Karpas-422 (cell line): ENCODE measurements around the gene TEX52. TPM values are rescaled to one million over a fixed set of nuclear protein-coding genes. Genes with fewer than 3 reads are reported as not detected.

Experiments used
- DNase-seq: peaks from one replicate; pipeline ENCODE4 v3.0.0-alpha.2; 2015
- H2AFZ ChIP-seq: fragments of 200-600 bp; sonication (generic); 2 replicates; pipeline ENCODE4 v1.6.1; 2014; ENCODE audit warnings: antibody characterized with exemption, low read length, mixed read lengths
- H3K27ac ChIP-seq: fragments of 200-600 bp; sonication (generic); 2 replicates; pipeline ENCODE4 v1.5.1; 2014; ENCODE audit warnings: mild to moderate bottlenecking, low read length, moderate library complexity
- H3K27me3 ChIP-seq: fragments of 200-600 bp; sonication (generic); 2 replicates; pipeline ENCODE4 v1.6.1; 2014; ENCODE audit warnings: low read length, mixed read lengths
- H3K36me3 ChIP-seq: fragments of 200-600 bp; sonication (generic); 2 replicates; pipeline ENCODE4 v1.6.1; 2014; ENCODE audit warnings: low read length, mixed read lengths; ENCODE audit not compliant: insufficient read depth
- H3K4me1 ChIP-seq: fragments of 200-600 bp; sonication (generic); 2 replicates; pipeline ENCODE4 v1.6.1; 2014; ENCODE audit warnings: mild to moderate bottlenecking, low read length, mixed read lengths
- H3K4me2 ChIP-seq: fragments of 200-600 bp; sonication (generic); 2 replicates; pipeline ENCODE4 v1.6.1; 2014; ENCODE audit warnings: low read length, low read depth, mild to moderate bottlenecking; ENCODE audit not compliant: poor library complexity, severe bottlenecking
- H3K4me3 ChIP-seq: fragments of 200-600 bp; sonication (generic); 2 replicates; pipeline ENCODE4 v1.5.1; 2014; ENCODE audit warnings: mild to moderate bottlenecking, antibody characterized with exemption, low read length, mixed read lengths
- H3K79me2 ChIP-seq: fragments of 200-600 bp; sonication (generic); 2 replicates; pipeline ENCODE4 v1.6.1; 2014; ENCODE audit warnings: mild to moderate bottlenecking, low read length, mixed read lengths
- H3K9ac ChIP-seq: fragments of 200-600 bp; sonication (generic); 2 replicates; pipeline ENCODE4 v1.6.0; 2014; ENCODE audit warnings: low read length
- H3K9me2 ChIP-seq: fragments of 200-600 bp; sonication (generic), shearing (Covaris generic); replicated peaks from 2 replicates; pipeline ENCODE4 v1.6.0; 2014; ENCODE audit warnings: mild to moderate bottlenecking, low read length, moderate library complexity; ENCODE audit not compliant: insufficient read depth
- H3K9me3 ChIP-seq: fragments of 300-700, 200-600 bp; sonication (generic); 2 replicates; pipeline ENCODE4 v1.6.1; 2014; ENCODE audit warnings: low read length, mixed read lengths
- H4K20me1 ChIP-seq: fragments of 200-600 bp; sonication (generic); 2 replicates; pipeline ENCODE4 v1.6.1; 2014; ENCODE audit warnings: mild to moderate bottlenecking, antibody characterized with exemption, low read length, low read depth; ENCODE audit not compliant: insufficient read depth
- total RNA-seq: library from RNA; depleted of rRNA; stranded (reverse); fragments of >200 nt; shearing (Covaris generic); gene quantifications from 2 replicates; pipeline ENCODE4 v1.2.3, GENCODE V29; 2014; ENCODE audit warnings: low replicate concordance

Gene TEX52
- total RNA-seq, 1 experiment from 2014 or later, result not detected

- DNase-seq, result no peak
- H3K9ac ChIP-seq, result no peak overlapping the region
Measured at GRCh38 chr12:2833810-2834209, 23.0 kb downstream of the TEX52 start.

GRCh38 chr12:2833327-2833726, 23.5 kb downstream of the TEX52 start:
- H3K9me2 ChIP-seq, result no peaks in the 10 kb centered on the region
- no peaks in the 10 kb centered on the region for H3K79me2 ChIP-seq
- no peak overlapping the region for H3K4me2 ChIP-seq
- H3K36me3 ChIP-seq, result peaks cover 22% of the 10 kb centered on the region; the same call in 1 of the 2 replicates
- no peak overlapping the region for H2AFZ ChIP-seq
- no peak for DNase-seq
- no peak overlapping the region for H3K27ac ChIP-seq
- H3K9me3 ChIP-seq, result no peaks in the 10 kb centered on the region
- no peaks in the 10 kb centered on the region; the same call in 1 of the 2 replicates for H3K4me1 ChIP-seq
- H4K20me1 ChIP-seq, result no peaks in the 10 kb centered on the region
- no peaks in the 10 kb centered on the region for H3K27me3 ChIP-seq
- no peak overlapping the region for H3K9ac ChIP-seq
- H3K4me3 ChIP-seq, result no peak overlapping the region

More at GRCh38 chr12:2833810-2834209, 23.0 kb downstream of the TEX52 start:
- Histone ChIP-seq H3K27me3 (no peaks in the 10 kb centered on the region), H3K27ac (no peak overlapping the region), H3K4me3 (no peak overlapping the region), H3K4me1 (no peaks in the 10 kb centered on the region; the same call in 1 of the 2 replicates), H3K4me2 (no peak overlapping the region), H3K36me3 (peaks cover 21% of the 10 kb centered on the region; the same call in 1 of the 2 replicates), H2AFZ (no peak overlapping the region), H3K9me3 (no peaks in the 10 kb centered on the region), H3K79me2 (no peaks in the 10 kb centered on the region), H3K9me2 (no peaks in the 10 kb centered on the region), H4K20me1 (no peaks in the 10 kb centered on the region)

- no peaks in the 10 kb centered on the region for H4K20me1 ChIP-seq
- peaks cover 19% of the 10 kb centered on the region for H3K36me3 ChIP-seq
- H3K27me3 ChIP-seq, result no peaks in the 10 kb centered on the region
- H3K9me2 ChIP-seq, result no peaks in the 10 kb centered on the region
- no peak for DNase-seq
- H3K4me2 ChIP-seq, result no peak overlapping the region
- H2AFZ ChIP-seq, result no peak overlapping the region
- no peak overlapping the region for H3K27ac ChIP-seq
- H3K4me1 ChIP-seq, result no peaks in the 10 kb centered on the region; the same call in 1 of the 2 replicates
- H3K4me3 ChIP-seq, result no peak overlapping the region
- H3K79me2 ChIP-seq, result no peaks in the 10 kb centered on the region
- no peak overlapping the region for H3K9ac ChIP-seq
- no peaks in the 10 kb centered on the region for H3K9me3 ChIP-seq
Measured at GRCh38 chr12:2832550-2833127, 24.2 kb downstream of the TEX52 start.

- Histone ChIP-seq H3K27ac (no peak overlapping the region), H3K4me3 (no peak overlapping the region), H3K4me1 (no peaks in the 10 kb centered on the region), H4K20me1 (no peaks in the 10 kb centered on the region), H3K9ac (no peak overlapping the region), H3K79me2 (no peaks in the 10 kb centered on the region), H2AFZ (no peak overlapping the region), H3K9me2 (no peaks in the 10 kb centered on the region), H3K27me3 (no peaks in the 10 kb centered on the region), H3K9me3 (no peaks in the 10 kb centered on the region), H3K4me2 (no peak overlapping the region), H3K36me3 (peaks cover 25% of the 10 kb centered on the region)
- no peak for DNase-seq
Measured at GRCh38 chr12:2829275-2829674, 27.6 kb downstream of the TEX52 start.

GRCh38 chr12:2826721-2827515, 29.9 kb downstream of the TEX52 start:
- Histone ChIP-seq H3K9me2 (no peaks in the 10 kb centered on the region), H3K4me3 (no peak overlapping the region), H3K9ac (no peak overlapping the region), H3K27me3 (no peaks in the 10 kb centered on the region), H3K4me1 (no peaks in the 10 kb centered on the region), H2AFZ (no peak overlapping the region), H3K4me2 (no peak overlapping the region), H3K79me2 (no peaks in the 10 kb centered on the region), H3K36me3 (peaks cover 33% of the 10 kb centered on the region), H3K9me3 (no peaks in the 10 kb centered on the region), H3K27ac (no peak overlapping the region), H4K20me1 (no peaks in the 10 kb centered on the region)
- no peak for DNase-seq

GRCh38 chr12:2826036-2826435, 30.8 kb downstream of the TEX52 start:
- H3K4me2 ChIP-seq, result no peak overlapping the region
- H3K9me2 ChIP-seq, result no peaks in the 10 kb centered on the region
- no peaks in the 10 kb centered on the region for H3K4me1 ChIP-seq
- no peak overlapping the region for H3K27ac ChIP-seq
- no peak overlapping the region for H3K4me3 ChIP-seq
- DNase-seq, result no peak
- H3K9ac ChIP-seq, result no peak overlapping the region
- H3K36me3 ChIP-seq, result peaks cover 37% of the 10 kb centered on the region
- H3K9me3 ChIP-seq, result no peaks in the 10 kb centered on the region
- no peaks in the 10 kb centered on the region for H3K79me2 ChIP-seq
- no peak overlapping the region for H2AFZ ChIP-seq
- H3K27me3 ChIP-seq, result no peaks in the 10 kb centered on the region
- H4K20me1 ChIP-seq, result no peaks in the 10 kb centered on the region

- no peaks in the 10 kb centered on the region for H4K20me1 ChIP-seq
- no peak overlapping the region for H3K9ac ChIP-seq
- H3K9me2 ChIP-seq, result no peaks in the 10 kb centered on the region
- H3K4me1 ChIP-seq, result no peaks in the 10 kb centered on the region
- no peak overlapping the region for H2AFZ ChIP-seq
- no peaks in the 10 kb centered on the region for H3K27me3 ChIP-seq
- peaks cover 37% of the 10 kb centered on the region for H3K36me3 ChIP-seq
- no peaks in the 10 kb centered on the region for H3K9me3 ChIP-seq
- no peak overlapping the region for H3K4me3 ChIP-seq
- no peak overlapping the region for H3K4me2 ChIP-seq
- H3K27ac ChIP-seq, result no peak overlapping the region
- H3K79me2 ChIP-seq, result no peaks in the 10 kb centered on the region
- DNase-seq, result no peak
Measured at GRCh38 chr12:2825132-2825531, 31.7 kb downstream of the TEX52 start.

GRCh38 chr12:2824541-2824940, 32.3 kb downstream of the TEX52 start:
- Histone ChIP-seq H3K79me2 (no peaks in the 10 kb centered on the region), H3K27ac (no peak overlapping the region), H3K9me2 (no peaks in the 10 kb centered on the region), H3K9ac (no peak overlapping the region), H2AFZ (no peak overlapping the region), H3K36me3 (peaks cover 37% of the 10 kb centered on the region), H4K20me1 (no peaks in the 10 kb centered on the region), H3K4me2 (no peak overlapping the region), H3K27me3 (no peaks in the 10 kb centered on the region), H3K4me1 (no peaks in the 10 kb centered on the region), H3K9me3 (no peaks in the 10 kb centered on the region), H3K4me3 (no peak overlapping the region)
- no peak for DNase-seq
